ENCODE results near the gene FAN1. TPM values are rescaled to one million over a fixed set of nuclear protein-coding genes. Genes with fewer than 3 reads are reported as not detected.

The FAN1 gene
- total RNA-seq, 1 donor from 2014 or later: 16.9 TPM

GRCh38 chr15:30927148-30927761 lies 23.5 kb downstream of the FAN1 start:
- Histone ChIP-seq H3K4me1 (no peaks in the 10 kb centered on the region), H3K36me3 (peaks cover 7 to 71% of the 10 kb centered on the region in 2 donors), H3K9me3 (no peaks in the 10 kb centered on the region), H3K27me3 (no peaks in the 10 kb centered on the region), H3K4me3 (no peak overlapping the region), H3K27ac (no peak overlapping the region)
- intact Hi-C loops (cut with DNase I): no loop called here
- no peak for DNase-seq (ENCODE audit: extremely low spot score in 2 of 2)
- TF ChIP-seq CTCF (IDR thresholded peaks at IDR 0.05) (no peak), POLR2AphosphoS5 (IDR thresholded peaks at IDR 0.05; ENCODE audit: insufficient read depth in 1 of 2, low read depth in 1 of 2) (no peak), POLR2A (IDR thresholded peaks at IDR 0.05) (no peak)

- no peak for DNase-seq (ENCODE audit: extremely low spot score in 2 of 2)
- no peaks in the 10 kb centered on the region for H3K27me3 ChIP-seq
- H3K36me3 ChIP-seq: peaks cover 7 to 64% of the 10 kb centered on the region in 2 donors
Observed at GRCh38 chr15:30928076-30928475, 24.4 kb downstream of the FAN1 start.

DNA sequence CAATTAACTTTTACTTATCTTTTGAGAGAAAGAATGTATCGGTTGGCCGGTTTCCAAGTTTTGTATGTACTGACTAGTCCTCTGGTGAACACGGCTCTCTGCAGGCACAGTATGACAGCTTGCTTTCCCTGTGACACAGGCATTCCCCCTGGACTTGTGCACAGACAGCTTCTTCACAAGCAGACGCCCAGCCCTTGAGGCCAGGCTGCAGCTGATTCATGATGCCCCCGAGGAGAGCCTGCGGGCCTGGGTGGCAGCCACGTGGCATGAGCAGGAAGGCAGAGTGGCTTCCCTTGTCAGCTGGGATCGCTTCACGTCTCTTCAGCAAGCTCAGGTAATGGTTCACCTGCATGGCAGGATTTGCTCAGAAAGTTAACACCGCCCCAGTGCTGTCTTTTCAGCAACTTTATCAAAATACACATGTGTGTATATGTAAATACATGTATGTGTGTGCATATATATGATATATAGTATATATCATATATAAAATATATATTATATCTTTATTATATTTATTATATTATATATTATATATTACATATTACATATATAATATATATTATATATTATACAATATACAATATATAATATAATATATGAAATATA lies 25.5 kb downstream of the FAN1 start:
- Histone ChIP-seq H3K27me3 (no peaks in the 10 kb centered on the region), H3K36me3 (peaks cover 7 to 54% of the 10 kb centered on the region in 2 donors), H3K27ac (no peak overlapping the region), H3K4me3 (no peak overlapping the region), H3K4me1 (no peaks in the 10 kb centered on the region), H3K9me3 (no peaks in the 10 kb centered on the region)
- no peak for TF ChIP-seq CTCF (IDR thresholded peaks at IDR 0.05)
- no peak for TF ChIP-seq POLR2AphosphoS5 (IDR thresholded peaks at IDR 0.05; ENCODE audit: insufficient read depth in 1 of 2, low read depth in 1 of 2)
- no peak for TF ChIP-seq POLR2A (IDR thresholded peaks at IDR 0.05)
- intact Hi-C loops (cut with DNase I): no loop called here
- DNase-seq (ENCODE audit: extremely low spot score in 2 of 2): no peak

More at GRCh38 chr15:30928076-30928475, 24.4 kb downstream of the FAN1 start:
- TF ChIP-seq POLR2A (IDR thresholded peaks at IDR 0.05) (no peak), POLR2AphosphoS5 (IDR thresholded peaks at IDR 0.05; ENCODE audit: insufficient read depth in 1 of 2, low read depth in 1 of 2) (no peak), CTCF (IDR thresholded peaks at IDR 0.05) (no peak)
- H3K4me1 ChIP-seq: no peaks in the 10 kb centered on the region
- intact Hi-C loops (cut with DNase I): no loop called here
- no peak overlapping the region for H3K4me3 ChIP-seq
- no peak overlapping the region for H3K27ac ChIP-seq
- no peaks in the 10 kb centered on the region for H3K9me3 ChIP-seq

- no peaks in the 10 kb centered on the region for H3K9me3 ChIP-seq
- intact Hi-C loops (cut with DNase I): no loop called here
- peaks cover 7 to 52% of the 10 kb centered on the region in 2 donors for H3K36me3 ChIP-seq
- no peak overlapping the region for H3K27ac ChIP-seq
- DNase-seq (ENCODE audit: extremely low spot score in 2 of 2): no peak
- no peaks in the 10 kb centered on the region for H3K4me1 ChIP-seq
- TF ChIP-seq POLR2A (IDR thresholded peaks at IDR 0.05) (no peak), POLR2AphosphoS5 (IDR thresholded peaks at IDR 0.05; ENCODE audit: insufficient read depth in 1 of 2, low read depth in 1 of 2) (no peak), CTCF (IDR thresholded peaks at IDR 0.05) (no peak)
- no peak overlapping the region for H3K4me3 ChIP-seq
- H3K27me3 ChIP-seq: no peaks in the 10 kb centered on the region
Observed at GRCh38 chr15:30929982-30930381, 26.3 kb downstream of the FAN1 start.

- Histone ChIP-seq H3K4me1 (no peaks in the 10 kb centered on the region), H3K36me3 (peaks cover 5 to 50% of the 10 kb centered on the region in 2 donors), H3K27me3 (no peaks in the 10 kb centered on the region), H3K9me3 (no peaks in the 10 kb centered on the region), H3K27ac (no peak overlapping the region), H3K4me3 (no peak overlapping the region)
- intact Hi-C loops (cut with DNase I): no loop called here
- TF ChIP-seq POLR2A (IDR thresholded peaks at IDR 0.05) (no peak), CTCF (IDR thresholded peaks at IDR 0.05) (no peak), POLR2AphosphoS5 (IDR thresholded peaks at IDR 0.05; ENCODE audit: insufficient read depth in 1 of 2, low read depth in 1 of 2) (no peak)
- no peak for DNase-seq (ENCODE audit: extremely low spot score in 2 of 2)
Observed at GRCh38 chr15:30930422-30930821, 26.7 kb downstream of the FAN1 start.

Measured in vagina (tissue), 2 donors.